A549 treated with DMSO at 1 μM for 4 hours (cell line): ENCODE results near the gene PHC2. TPM values are rescaled to one million over a fixed set of nuclear protein-coding genes. Genes with fewer than 3 reads are reported as not detected.

Experiments used
- total RNA-seq: library from RNA; stranded (reverse); fragments of 200-300 nt; extraction: Qiagen RNA extraction; gene quantifications from 5 replicates; pipeline ENCODE4 v1.2.3, GENCODE V29; 2022; ENCODE audit warnings: low read depth

Gene PHC2
- total RNA-seq: 85.0 to 101 TPM (median 87.8 TPM) in 5 replicates

DNA sequence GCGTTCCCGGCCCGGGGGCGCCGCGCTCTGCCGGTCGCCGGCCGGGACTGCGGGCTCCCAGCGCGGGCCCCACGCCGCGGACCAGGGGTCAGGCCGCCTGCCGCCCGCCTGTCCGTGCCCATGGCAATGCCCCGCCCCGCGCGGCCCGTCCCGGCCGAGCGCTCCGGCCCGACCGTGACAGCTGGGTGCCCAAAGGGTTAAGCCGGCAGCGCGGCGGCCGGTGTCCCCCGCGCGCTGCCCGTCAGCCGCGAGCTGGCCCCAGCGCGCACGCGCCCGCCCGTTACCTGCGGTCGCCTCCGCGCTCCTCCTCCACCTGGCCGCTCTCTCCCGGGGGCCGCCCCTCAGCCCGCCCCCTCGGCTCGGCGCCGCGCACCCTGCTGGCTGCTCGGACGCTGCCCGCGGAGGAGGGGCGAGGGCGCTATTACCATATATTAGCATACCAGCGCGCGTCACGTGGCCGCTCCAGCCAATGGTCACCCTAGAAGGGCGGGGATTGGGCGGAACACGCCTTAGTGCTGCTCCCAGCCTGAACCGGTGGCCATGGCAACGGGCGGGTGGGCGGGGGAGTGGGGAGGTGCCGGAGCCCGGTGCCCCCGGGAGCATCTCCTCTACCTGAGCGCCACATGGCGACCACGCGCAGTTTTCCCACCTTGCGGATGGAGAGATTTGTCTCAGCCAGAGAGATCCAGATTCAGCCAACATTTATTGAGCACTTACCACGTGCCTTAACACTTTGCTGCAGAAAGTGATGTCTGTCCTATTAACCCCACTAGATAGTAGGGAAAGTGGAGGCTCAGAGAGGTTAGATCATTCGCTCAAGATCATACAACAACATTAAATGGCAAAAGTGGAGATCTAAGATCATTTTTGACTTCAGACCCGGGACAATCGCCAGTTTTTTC is at the start of gene PHC2:
Gene PHC2, minus strand, starts transcription at position 404 of the 902 bp plus-strand sequence. CDS start 55,556 bp downstream, outside the sequence.

DNA sequence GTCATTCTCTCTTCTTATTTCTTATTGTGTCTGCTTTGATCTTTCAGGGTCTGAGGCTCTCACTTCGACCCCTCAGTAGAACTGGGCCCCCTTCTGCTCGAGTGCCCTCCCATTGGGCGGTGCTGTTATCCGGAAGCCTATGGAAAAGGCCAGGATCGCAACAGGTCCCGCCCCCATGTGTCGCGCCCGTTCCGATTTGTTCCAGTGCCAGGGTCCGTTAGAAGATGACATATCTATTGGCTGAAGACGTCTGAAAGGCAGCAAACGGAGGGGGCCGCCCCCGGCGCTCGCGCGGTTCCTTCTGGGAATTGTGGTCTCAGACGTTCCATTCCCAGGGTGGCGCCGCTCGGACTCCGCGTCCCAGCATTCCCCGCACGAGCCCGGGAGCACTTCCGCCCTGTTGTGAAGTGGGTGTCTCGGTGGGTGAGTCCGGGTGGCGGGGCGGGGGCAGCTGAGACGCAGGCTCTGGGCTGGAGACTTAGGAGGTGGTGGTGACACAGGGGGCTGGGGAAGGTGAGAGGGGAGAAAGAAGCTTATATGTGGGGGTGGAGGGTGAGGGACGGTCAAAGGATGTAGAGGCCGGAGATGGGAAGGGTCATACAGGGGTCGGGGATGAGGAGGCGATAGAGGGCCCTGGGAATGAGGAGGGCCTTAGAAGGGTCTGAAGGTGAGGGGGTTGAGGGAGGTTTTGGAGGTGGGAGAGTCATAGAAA is 41.5 kb upstream of the PHC2 start, which contains the start of gene ZSCAN20:
Gene ZSCAN20, plus strand, starts transcription at position 377 of the 712 bp plus-strand sequence. CDS start 6,644 bp downstream, outside the sequence.

GRCh38 chr1:33320619-33321165 is 110.2 kb downstream of the PHC2 start, which contains the start of gene A3GALT2:
A3GALT2 (minus strand) TSS chr1:33321098; CDS start chr1:33321098, 0 bp downstream.

Other genes starting within 250 kb of the PHC2 start
- 2.2 to 2.6 TPM (median 2.5 TPM) in 5 replicates for gene TRIM62, start 249.1 kb downstream of the PHC2 start, total RNA-seq
- gene ZNF362, start 174.6 kb downstream of the PHC2 start, total RNA-seq: 8.4 to 12.2 TPM (median 10.4 TPM) in 5 replicates
- not detected in 5 replicates for gene A3GALT2, start 110.0 kb downstream of the PHC2 start, total RNA-seq
- gene ZSCAN20, start 41.5 kb upstream of the PHC2 start, total RNA-seq: 1.7 to 2.0 TPM (median 1.9 TPM) in 5 replicates